Body of pancreas (tissue), 4 donors: Measurements from ENCODE around the gene EMC6. TPM values are rescaled to one million over a fixed set of nuclear protein-coding genes. Genes with fewer than 3 reads are reported as not detected.

Experiments used
- ATAC-seq: fragments of 150-250 bp; one replicate; pipeline ENCODE4 v1.9.1; 2016
- DNase-seq, 4 donors: peaks; one replicate each; pipeline ENCODE4 v3.0.0-alpha.2; 2019
- H3K27ac ChIP-seq, 4 donors: fragments of 200-600 bp; sonication (generic); 1 replicate in 3 of 4; 2 replicates in 1 of 4; pipeline versions ENCODE4 v1.5.1 to v1.6.1; 2016 to 2019; ENCODE audit warnings: mild to moderate bottlenecking in 1 of 4, mixed read lengths in 1 of 4, moderate library complexity in 1 of 4
- H3K27me3 ChIP-seq, 2 donors: fragments of 200-600 bp; sonication (generic); one replicate each; pipeline ENCODE4 v1.6.0; 2016; ENCODE audit warnings: mild to moderate bottlenecking in 1 of 2
- H3K36me3 ChIP-seq, 2 donors: fragments of 200-600 bp; sonication (generic); replicated peaks in 1 of 2; 2 replicates each; pipeline ENCODE4 v1.5.1; 2016; ENCODE audit warnings: low read depth in 2 of 2; ENCODE audit not compliant: insufficient read depth in 1 of 2
- H3K4me1 ChIP-seq: fragments of 200-600 bp; sonication (generic); one replicate; pipeline ENCODE4 v1.6.0; 2016
- H3K4me3 ChIP-seq, 2 donors: fragments of 200-600 bp; sonication (generic); 1 replicate in 1 of 2; 2 replicates in 1 of 2; pipeline ENCODE4 v1.5.1; 2016 to 2019
- H3K9me3 ChIP-seq, 3 donors: fragments of 200-600 bp; sonication (generic); 1 replicate in 2 of 3; 2 replicates in 1 of 3; pipeline ENCODE4 v1.5.1; 2016
- CTCF ChIP-seq, 7 experiments: fragments of 450-650 bp in 4 of 7; fragments of 200-600 bp in 3 of 7; sonication (generic) in 3 of 7; IDR thresholded peaks; one replicate each; pipeline ENCODE4 v1.5.1; 2016 to 2019; ENCODE audit warnings: antibody characterized with exemption in 7 of 7
- POLR2A ChIP-seq, 3 donors: fragments of 450-650 bp; IDR thresholded peaks; one replicate each; pipeline ENCODE4 v1.6.1; 2016; ENCODE audit warnings: antibody characterized with exemption in 3 of 3, mild to moderate bottlenecking in 2 of 3
- WGBS, 2 donors: methylation state at CpG; one replicate each; pipeline ENCODE4 v1.1.5; 2017; 5-methylcytosine and 5-hydroxymethylcytosine counted together
- intact Hi-C: fragments of 100-400 bp; cut with DNase I; formaldehyde crosslinking; loops from one replicate; pipeline ENCODE4 v1.15.1; 2023
- total RNA-seq, 2 donors: library from RNA; depleted of rRNA; stranded (reverse); fragments of >200 nt; gene quantifications; one replicate each; pipeline ENCODE4 v1.1.0, GENCODE V29; 2016

The EMC6 gene
- total RNA-seq, 2 donors from 2014 or later = 5.9 to 8.3 TPM

- peaks cover 13% of the 10 kb centered on the region for H3K4me1 ChIP-seq
- TF ChIP-seq POLR2A (IDR thresholded peaks at IDR 0.05) = no peak
- TF ChIP-seq CTCF (IDR thresholded peaks at IDR 0.05) = no peak
- no peaks in the 10 kb centered on the region for H3K27me3 ChIP-seq
- ATAC-seq (no peak), DNase-seq (no peak)
- H3K36me3 ChIP-seq = peaks cover 8 to 23% of the 10 kb centered on the region in 2 donors
- H3K4me3 ChIP-seq = no peak overlapping the region
- H3K9me3 ChIP-seq = no peaks in the 10 kb centered on the region
- H3K27ac ChIP-seq = no peak overlapping the region
- intact Hi-C loops = no loop called here
- 88 to 100% methylated on average over 4 of the region's 4 CpGs for WGBS, 2 donors
Observed at GRCh38 chr17:3718201-3718600, 49.6 kb downstream of the EMC6 start.

- TF ChIP-seq POLR2A (IDR thresholded peaks at IDR 0.05) (no peak), CTCF (IDR thresholded peaks at IDR 0.05) (no peak)
- intact Hi-C loops = no loop called here
- H3K9me3 ChIP-seq = no peaks in the 10 kb centered on the region
- peaks cover 8 to 23% of the 10 kb centered on the region in 2 donors for H3K36me3 ChIP-seq
- ATAC-seq = no peak
- no peaks in the 10 kb centered on the region for H3K27me3 ChIP-seq
- H3K4me3 ChIP-seq = no peak overlapping the region
- DNase-seq = no peak
- H3K4me1 ChIP-seq = peaks cover 17% of the 10 kb centered on the region
- H3K27ac ChIP-seq = no peak overlapping the region
Observed at GRCh38 chr17:3719265-3719664, 50.7 kb downstream of the EMC6 start.

Other genes with a start within 250 kb of the EMC6 start
- gene OR1E2, start 235.0 kb upstream of the EMC6 start, total RNA-seq = not detected
- not detected for gene SPATA22, start 197.0 kb upstream of the EMC6 start, total RNA-seq
- gene ASPA, start 192.8 kb upstream of the EMC6 start, total RNA-seq = under 1 TPM; 0.66 to 0.78 TPM
- gene TRPV3, start 111.0 kb upstream of the EMC6 start, total RNA-seq = under 1 TPM in 1 of 2 donors, not detected in 1; 0.33 TPM
- gene TRPV1, start 59.4 kb upstream of the EMC6 start, total RNA-seq = 1 to 10 TPM; 4.4 to 6.3 TPM
- gene SHPK, start 32.6 kb upstream of the EMC6 start, total RNA-seq = 10 to 100 TPM; 10.4 to 15.2 TPM
- gene CTNS, start 32.1 kb upstream of the EMC6 start, total RNA-seq = 10 to 100 TPM; 15.8 to 29.3 TPM
- 10 to 100 TPM; 72.9 to 82.7 TPM for gene TAX1BP3, start 234 bp upstream of the EMC6 start, total RNA-seq
- gene P2RX5, start 27.3 kb downstream of the EMC6 start, total RNA-seq = under 1 TPM; 0.52 to 0.99 TPM
- gene HASPIN, start 55.1 kb downstream of the EMC6 start, total RNA-seq = not detected
- 10 to 100 TPM in 1 of 2 donors, 1 to 10 TPM in 1; 9.1 to 12.9 TPM for gene ITGAE, start 132.4 kb downstream of the EMC6 start, total RNA-seq
- gene NCBP3, start 177.4 kb downstream of the EMC6 start, total RNA-seq = 10 to 100 TPM; 23.4 to 34.2 TPM
- gene CAMKK1, start 224.2 kb downstream of the EMC6 start, total RNA-seq = 1 to 10 TPM; 9.2 to 9.3 TPM
- 10 to 100 TPM; 39.2 to 45.4 TPM for gene P2RX1, start 247.7 kb downstream of the EMC6 start, total RNA-seq